GM23248 (cell line): ENCODE data around the gene METTL22. TPM values are rescaled to one million over a fixed set of nuclear protein-coding genes. Genes with fewer than 3 reads are reported as not detected.

Experiments used
- DNase-seq: peaks from one replicate; pipeline ENCODE4 v3.0.0-alpha.2; 2015
- H2AFZ ChIP-seq: fragments of 200-600 bp; sonication (generic); 2 replicates; pipeline ENCODE4 v1.6.1; 2016; ENCODE audit warnings: antibody characterized with exemption
- H3F3A ChIP-seq: fragments of 200-600 bp; sonication (generic); 2 replicates; pipeline ENCODE4 v1.6.1; 2016; ENCODE audit warnings: mild to moderate bottlenecking, antibody characterized with exemption, mixed run types; ENCODE audit not compliant: insufficient read depth
- H3K27ac ChIP-seq: fragments of 200-600 bp; sonication (generic); 2 replicates; pipeline ENCODE4 v1.5.1; 2016; ENCODE audit warnings: mild to moderate bottlenecking
- H3K27me3 ChIP-seq: fragments of 200-600 bp; sonication (generic); replicated peaks from 2 replicates; pipeline ENCODE4 v1.6.1; 2016; ENCODE audit warnings: mild to moderate bottlenecking; ENCODE audit not compliant: insufficient read depth
- H3K36me3 ChIP-seq: fragments of 200-600 bp; sonication (generic); 2 replicates; pipeline ENCODE4 v1.6.1; 2016; ENCODE audit warnings: low read depth, mild to moderate bottlenecking
- H3K4me1 ChIP-seq: fragments of 200-600 bp; sonication (generic); 2 replicates; pipeline ENCODE4 v1.6.1; 2016; ENCODE audit warnings: mild to moderate bottlenecking; ENCODE audit not compliant: insufficient read depth
- H3K4me2 ChIP-seq: fragments of 200-600 bp; sonication (generic); one replicate; pipeline ENCODE4 v1.6.1; 2016; ENCODE audit warnings: mild to moderate bottlenecking; ENCODE audit not compliant: unreplicated experiment
- H3K4me3 ChIP-seq: fragments of 200-600 bp; sonication (generic); 2 replicates; pipeline ENCODE4 v1.5.1; 2016; ENCODE audit warnings: mild to moderate bottlenecking
- H3K79me2 ChIP-seq: fragments of 200-600 bp; sonication (generic); 2 replicates; pipeline ENCODE4 v1.6.1; 2016; ENCODE audit warnings: mild to moderate bottlenecking; ENCODE audit not compliant: insufficient read depth
- H3K9ac ChIP-seq: fragments of 200-600 bp; sonication (generic); 2 replicates; pipeline ENCODE4 v1.6.1; 2016; ENCODE audit warnings: mild to moderate bottlenecking
- H3K9me2 ChIP-seq: fragments of 200-600 bp; sonication (generic); 2 replicates; pipeline ENCODE4 v1.6.1; 2016; ENCODE audit warnings: mixed run types, mild to moderate bottlenecking, moderate library complexity; ENCODE audit not compliant: insufficient read depth
- H3K9me3 ChIP-seq: fragments of 200-600 bp; sonication (generic); one replicate; pipeline ENCODE4 v1.6.1; 2017; ENCODE audit warnings: low read depth
- H4K20me1 ChIP-seq: fragments of 200-600 bp; sonication (generic); 2 replicates; pipeline ENCODE4 v1.6.0; 2016; ENCODE audit not compliant: insufficient read depth
- EZH2 ChIP-seq: fragments of 200-600 bp; sonication (generic); IDR thresholded peaks from 2 replicates; pipeline ENCODE4 v1.6.1; 2018; ENCODE audit warnings: antibody characterized with exemption, mild to moderate bottlenecking; ENCODE audit not compliant: insufficient read depth, poor library complexity, severe bottlenecking
- EZH2phosphoT487 ChIP-seq: fragments of 200-600 bp; sonication (generic); IDR thresholded peaks from 2 replicates; pipeline ENCODE4 v1.6.1; 2018; ENCODE audit warnings: antibody characterized with exemption, moderate library complexity, mild to moderate bottlenecking, low read depth; ENCODE audit not compliant: insufficient read depth
- WGBS, 2 experiments: methylation state at CpG; one replicate each; pipeline ENCODE4 v1.1.6; 2015 to 2017; ENCODE audit warnings: low lambda C conversion rate in 2 of 2, low coverage in 1 of 2; ENCODE audit errors: missing lambda C conversion rate in 2 of 2; 5-methylcytosine and 5-hydroxymethylcytosine counted together
- in situ Hi-C: fragments of 300-500 bp; cut with MboI; formaldehyde crosslinking; loops from 2 replicates; pipeline ENCODE4 v1.15.0; 2020
- polyA plus RNA-seq: library from polyadenylated mRNA; unstranded; fragments of >200 nt; fragmentation: Nextera tagmentation; extraction: Ambion mirVana; gene quantifications from 2 replicates; pipeline ENCODE4 v1.2.1, GENCODE V29; 2016
- total RNA-seq: library from RNA; depleted of rRNA; stranded (reverse); fragments of >200 nt; shearing (Covaris generic); gene quantifications from 2 replicates; pipeline ENCODE4 v1.2.3, GENCODE V29; 2014

Gene METTL22
- total and polyA plus RNA-seq, 2 experiments from 2014 or later: 36.9 to 46.1 TPM

GRCh38 chr16:8645831-8646230, 24.3 kb downstream of the METTL22 start:
- H3K9ac ChIP-seq: no peak overlapping the region
- 96 to 97% methylated on average over 13 of the region's 13 CpGs for WGBS, 2 experiments
- no peak overlapping the region for H2AFZ ChIP-seq
- no peaks in the 10 kb centered on the region for H3K27me3 ChIP-seq
- H3K36me3 ChIP-seq: peaks cover 33% of the 10 kb centered on the region; the same call in 1 of the 2 replicates
- H3K4me1 ChIP-seq: no peaks in the 10 kb centered on the region
- DNase-seq: no peak
- H4K20me1 ChIP-seq: no peaks in the 10 kb centered on the region
- H3K79me2 ChIP-seq: no peaks in the 10 kb centered on the region
- no peaks in the 10 kb centered on the region for H3F3A ChIP-seq
- no peaks in the 10 kb centered on the region for H3K9me3 ChIP-seq
- TF ChIP-seq EZH2: no peak
- no peak for TF ChIP-seq EZH2phosphoT487
- H3K4me2 ChIP-seq: no peak overlapping the region
- H3K4me3 ChIP-seq: no peak overlapping the region
- H3K27ac ChIP-seq: no peak overlapping the region
- in situ Hi-C loops: no loop called here
- no peaks in the 10 kb centered on the region for H3K9me2 ChIP-seq

GRCh38 chr16:8646326-8647053, 25.0 kb downstream of the METTL22 start:
- 76 to 81% methylated on average over 13 of the region's 13 CpGs for WGBS, 2 experiments
- in situ Hi-C loops: no loop called here

GRCh38 chr16:8647721-8648318, 26.3 kb downstream of the METTL22 start:
- 77 to 86% methylated on average over 8 to 9 of the region's 9 CpGs for WGBS, 2 experiments
- in situ Hi-C loops: no loop called here
- DNase-seq: no peak

More at GRCh38 chr16:8646326-8647053, 25.0 kb downstream of the METTL22 start:
- H3K4me2 ChIP-seq: no peak overlapping the region
- no peak overlapping the region for H3K4me3 ChIP-seq
- no peaks in the 10 kb centered on the region for H3K9me3 ChIP-seq
- H3K4me1 ChIP-seq: no peaks in the 10 kb centered on the region
- H3K36me3 ChIP-seq: peaks cover 29% of the 10 kb centered on the region; the same call in 1 of the 2 replicates
- H3K27me3 ChIP-seq: no peaks in the 10 kb centered on the region
- no peak overlapping the region for H2AFZ ChIP-seq
- no peak overlapping the region for H3K9ac ChIP-seq
- H3K79me2 ChIP-seq: no peaks in the 10 kb centered on the region
- H3K9me2 ChIP-seq: no peaks in the 10 kb centered on the region
- H3F3A ChIP-seq: no peaks in the 10 kb centered on the region
- H3K27ac ChIP-seq: no peak overlapping the region
- TF ChIP-seq EZH2: no peak
- TF ChIP-seq EZH2phosphoT487: no peak
- H4K20me1 ChIP-seq: no peaks in the 10 kb centered on the region
- DNase-seq: no peak

DNA sequence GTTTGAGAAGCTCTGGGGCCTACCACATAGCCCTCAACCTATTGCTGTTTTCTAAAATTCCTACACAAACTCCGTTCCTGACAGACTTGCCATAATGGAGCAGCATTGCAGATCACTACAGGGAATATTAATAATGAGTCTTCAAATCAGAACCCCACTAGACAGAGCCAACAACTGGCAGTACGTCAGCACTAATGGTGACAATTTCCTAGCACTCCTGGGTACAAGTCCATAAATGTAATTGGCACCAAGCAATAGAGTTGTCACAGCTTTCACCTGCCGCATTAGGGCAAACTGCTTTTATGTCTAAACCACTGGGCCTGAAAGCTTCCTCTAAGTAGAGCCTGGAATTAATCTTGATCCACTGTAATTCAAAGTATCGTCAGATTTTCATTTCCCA, 27.4 kb downstream of the METTL22 start:
- H3K4me1 ChIP-seq: no peaks in the 10 kb centered on the region
- no peaks in the 10 kb centered on the region for H3K9me3 ChIP-seq
- no peak overlapping the region for H3K9ac ChIP-seq
- no peaks in the 10 kb centered on the region for H3F3A ChIP-seq
- in situ Hi-C loops: no loop called here
- H4K20me1 ChIP-seq: no peaks in the 10 kb centered on the region
- H3K27me3 ChIP-seq: no peaks in the 10 kb centered on the region
- no peak overlapping the region for H3K27ac ChIP-seq
- H3K79me2 ChIP-seq: no peaks in the 10 kb centered on the region
- no peaks in the 10 kb centered on the region for H3K9me2 ChIP-seq
- H3K4me3 ChIP-seq: no peak overlapping the region
- WGBS, 2 experiments: 80 to 85% methylated on average over 4 of the region's 4 CpGs
- TF ChIP-seq EZH2phosphoT487: no peak
- no peak for TF ChIP-seq EZH2
- no peak for DNase-seq
- no peak overlapping the region for H3K4me2 ChIP-seq
- H2AFZ ChIP-seq: no peak overlapping the region
- H3K36me3 ChIP-seq: peaks cover 14% of the 10 kb centered on the region; the same call in 1 of the 2 replicates

More at GRCh38 chr16:8647721-8648318, 26.3 kb downstream of the METTL22 start:
- H3K4me3 ChIP-seq: no peak overlapping the region
- no peak overlapping the region for H3K9ac ChIP-seq
- peaks cover 20% of the 10 kb centered on the region; the same call in 1 of the 2 replicates for H3K36me3 ChIP-seq
- no peak overlapping the region for H2AFZ ChIP-seq
- no peak for TF ChIP-seq EZH2phosphoT487
- TF ChIP-seq EZH2: no peak
- H3F3A ChIP-seq: no peaks in the 10 kb centered on the region
- no peaks in the 10 kb centered on the region for H3K4me1 ChIP-seq
- no peaks in the 10 kb centered on the region for H3K9me2 ChIP-seq
- H3K27ac ChIP-seq: no peak overlapping the region
- no peaks in the 10 kb centered on the region for H4K20me1 ChIP-seq
- no peaks in the 10 kb centered on the region for H3K9me3 ChIP-seq
- no peak overlapping the region for H3K4me2 ChIP-seq
- no peaks in the 10 kb centered on the region for H3K27me3 ChIP-seq
- no peaks in the 10 kb centered on the region for H3K79me2 ChIP-seq
